Activated B cell treated with CpG ODN at 0.5 μM for 24 hours (primary cell): Measurements from ENCODE around the gene TNNC1. TPM values are rescaled to one million over a fixed set of nuclear protein-coding genes. Genes with fewer than 3 reads are reported as not detected.

Experiments
- ATAC-seq: fragments of 200-7000 bp; cut with Tn5 transposase; one replicate; pipeline ENCODE4 v1.10.0; 2021; ENCODE audit warnings: low read depth, mild to moderate bottlenecking, moderate library complexity
- CTCF ChIA-PET: fragments of 350-600 bp; sonication (Branson Sonifier 250); formaldehyde crosslinking; loops from one replicate; lab custom pipeline; 2021; ENCODE audit warnings: antibody characterized with exemption; lab: Charles Lee
- POLR2A ChIA-PET: fragments of 350-600 bp; sonication (Branson Sonifier 250); formaldehyde crosslinking; loops from one replicate; lab custom pipeline; 2021; ENCODE audit warnings: antibody characterized with exemption; lab: Charles Lee
- DNase-seq: peaks from one replicate; pipeline ENCODE4 v3.0.0; 2022
- H3K27ac Mint-ChIP-seq: one replicate; pipeline ENCODE4 v1.8.0; 2020; ENCODE audit warnings: mixed read lengths
- H3K27me3 Mint-ChIP-seq: one replicate; pipeline ENCODE4 v1.8.0; 2021; ENCODE audit warnings: mixed read lengths
- H3K36me3 Mint-ChIP-seq: one replicate; pipeline ENCODE4 v1.8.0; 2021; ENCODE audit warnings: low read depth, mixed read lengths
- H3K4me1 Mint-ChIP-seq: one replicate; pipeline ENCODE4 v1.8.0; 2021; ENCODE audit warnings: mixed read lengths
- H3K4me3 Mint-ChIP-seq: one replicate; pipeline ENCODE4 v1.8.0; 2020; ENCODE audit warnings: mild to moderate bottlenecking, mixed read lengths
- H3K9me3 Mint-ChIP-seq: one replicate; pipeline ENCODE4 v1.8.0; 2020; ENCODE audit warnings: mixed read lengths
- intact Hi-C: fragments of 100-400 bp; cut with micrococcal nuclease; formaldehyde crosslinking; loops from one replicate; pipeline ENCODE4 v1.15.1; 2024
- total RNA-seq: library from RNA; stranded (reverse); gene quantifications from 2 replicates; pipeline ENCODE4 v1.2.3, GENCODE V29; 2022
- TF ChIP-seq, protein P1 (sequence below): fragments of 200-600 bp; IDR thresholded peaks from one replicate; pipeline ENCODE4 v1.8.0; 2022; ENCODE audit warnings: antibody characterized with exemption, mild to moderate bottlenecking

TNNC1 gene
- 0.32 TPM in 1 of 2 replicates, not detected in the other for total RNA-seq

DNA sequence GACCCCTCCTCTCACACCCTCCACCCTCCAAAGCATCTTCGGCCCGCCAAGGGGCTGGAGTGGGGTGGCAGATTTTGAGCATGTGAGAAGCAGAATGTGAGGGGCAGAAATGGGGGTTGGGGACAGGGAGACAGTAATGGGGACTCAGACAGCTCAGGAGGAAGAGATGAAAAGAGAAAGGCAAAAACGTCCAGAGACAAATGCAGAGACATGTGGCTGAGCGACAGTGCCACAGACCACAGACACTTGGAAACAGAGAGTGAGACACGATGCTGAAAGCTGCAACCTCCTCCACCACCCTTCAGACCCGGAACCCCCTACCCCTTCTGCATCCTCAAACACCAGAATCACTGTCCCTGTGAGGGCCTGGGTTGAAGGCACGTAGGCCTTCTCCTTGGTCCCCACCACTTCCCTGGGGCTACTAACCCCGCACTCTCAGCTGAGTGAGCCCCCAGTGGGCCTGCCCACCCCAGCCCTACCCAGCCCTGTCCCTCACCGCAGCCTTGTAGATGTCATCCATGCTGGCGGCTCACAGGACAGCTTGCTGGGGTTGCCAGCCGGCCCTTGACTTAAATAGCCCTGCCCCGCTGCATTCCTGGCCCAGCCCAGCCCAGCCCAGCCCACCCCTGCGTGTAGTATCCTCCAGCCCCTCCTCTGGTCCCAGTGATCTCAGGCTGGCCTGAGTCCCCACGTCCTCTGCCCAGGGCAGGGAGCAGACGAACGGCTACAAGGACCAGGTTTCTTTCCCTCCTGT lies at the start of gene TNNC1:
TSS of gene TNNC1 (minus strand) at position 546 of the 754 bp plus-strand sequence. CDS start at position 520, 26 bp downstream.
- H3K27ac Mint-ChIP-seq, result peak within 1 kb of the TSS; percentile 89
- H3K4me1 Mint-ChIP-seq, result peaks cover 38% of the 10 kb centered on the region
- intact Hi-C loops, result no loop called here
- DNase-seq (no peak), ATAC-seq (no peak)
- peak within 1 kb of the TSS; percentile 91 for H3K4me3 Mint-ChIP-seq
- H3K9me3 Mint-ChIP-seq, result no peaks in the 10 kb centered on the region
- ChIA-PET CTCF (no interaction called here), POLR2A (interaction anchor here (0.5 to 0.9 kb wide), 2 partner anchors 48 to 305 kb away, joined by 3 to 8 read pairs; no protein-coding TSS in a partner anchor)
- TF ChIP-seq, protein P1, sequence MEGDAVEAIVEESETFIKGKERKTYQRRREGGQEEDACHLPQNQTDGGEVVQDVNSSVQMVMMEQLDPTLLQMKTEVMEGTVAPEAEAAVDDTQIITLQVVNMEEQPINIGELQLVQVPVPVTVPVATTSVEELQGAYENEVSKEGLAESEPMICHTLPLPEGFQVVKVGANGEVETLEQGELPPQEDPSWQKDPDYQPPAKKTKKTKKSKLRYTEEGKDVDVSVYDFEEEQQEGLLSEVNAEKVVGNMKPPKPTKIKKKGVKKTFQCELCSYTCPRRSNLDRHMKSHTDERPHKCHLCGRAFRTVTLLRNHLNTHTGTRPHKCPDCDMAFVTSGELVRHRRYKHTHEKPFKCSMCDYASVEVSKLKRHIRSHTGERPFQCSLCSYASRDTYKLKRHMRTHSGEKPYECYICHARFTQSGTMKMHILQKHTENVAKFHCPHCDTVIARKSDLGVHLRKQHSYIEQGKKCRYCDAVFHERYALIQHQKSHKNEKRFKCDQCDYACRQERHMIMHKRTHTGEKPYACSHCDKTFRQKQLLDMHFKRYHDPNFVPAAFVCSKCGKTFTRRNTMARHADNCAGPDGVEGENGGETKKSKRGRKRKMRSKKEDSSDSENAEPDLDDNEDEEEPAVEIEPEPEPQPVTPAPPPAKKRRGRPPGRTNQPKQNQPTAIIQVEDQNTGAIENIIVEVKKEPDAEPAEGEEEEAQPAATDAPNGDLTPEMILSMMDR, result no peak
- H3K36me3 Mint-ChIP-seq, result peaks cover 20% of the 10 kb centered on the region
- no peaks in the 10 kb centered on the region for H3K27me3 Mint-ChIP-seq

DNA sequence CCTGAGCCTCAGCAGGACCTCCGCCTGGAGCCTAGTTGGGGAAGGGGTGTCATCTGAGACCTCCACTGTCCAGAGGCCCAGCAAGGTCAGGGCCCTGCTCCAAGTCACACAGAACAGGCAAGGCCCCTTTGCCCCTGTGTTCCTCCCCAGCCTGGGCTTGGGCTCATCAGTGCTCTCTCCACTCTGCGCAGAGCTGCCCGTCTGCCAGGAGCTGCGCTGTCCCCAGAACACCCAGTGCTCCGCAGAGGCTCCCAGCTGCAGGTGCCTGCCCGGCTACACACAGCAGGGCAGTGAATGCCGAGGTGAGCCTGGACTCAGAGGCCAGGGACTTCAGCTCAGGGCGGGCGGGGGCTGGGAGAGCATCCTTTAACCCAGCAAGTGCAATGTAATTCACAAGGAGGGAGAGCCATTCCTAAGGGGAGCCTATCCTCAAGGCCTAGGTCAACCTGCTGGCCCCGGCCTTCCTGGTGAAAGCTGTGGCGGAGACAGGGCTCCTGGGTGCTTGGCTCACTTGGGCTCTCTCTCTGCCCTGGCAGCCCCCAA lies 49.0 kb upstream of the TNNC1 start:
- intact Hi-C loops, result no loop called here
- ATAC-seq (no peak), DNase-seq (no peak)
- H3K9me3 Mint-ChIP-seq, result no peaks in the 10 kb centered on the region
- H3K27me3 Mint-ChIP-seq, result no peaks in the 10 kb centered on the region
- TF ChIP-seq, protein P1, result no peak
- peaks cover 20% of the 10 kb centered on the region for H3K4me1 Mint-ChIP-seq
- no peaks in the 10 kb centered on the region for H3K36me3 Mint-ChIP-seq
- H3K27ac Mint-ChIP-seq, result no peak overlapping the region
- no peak overlapping the region for H3K4me3 Mint-ChIP-seq
- ChIA-PET POLR2A (no interaction called here), CTCF (no interaction called here)

DNA sequence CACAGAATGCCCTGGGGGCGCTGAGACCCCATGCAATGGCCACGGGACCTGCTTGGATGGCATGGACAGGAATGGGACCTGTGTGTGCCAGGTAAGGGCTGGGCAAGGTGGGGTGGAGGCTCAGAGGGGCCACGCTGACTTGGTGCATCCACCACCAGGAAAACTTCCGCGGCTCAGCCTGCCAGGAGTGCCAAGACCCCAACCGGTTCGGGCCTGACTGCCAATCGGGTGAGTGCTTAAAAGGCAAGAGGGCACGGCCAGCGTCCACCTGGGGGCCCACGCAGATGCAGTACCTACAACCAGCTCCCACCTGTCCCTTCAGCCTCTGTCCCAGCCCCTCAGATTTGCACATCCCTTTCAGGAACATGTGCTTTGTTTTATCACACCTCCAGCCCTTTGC lies 48.2 kb upstream of the TNNC1 start:
- POLR2A ChIA-PET, result no interaction called here
- no peaks in the 10 kb centered on the region for H3K9me3 Mint-ChIP-seq
- H3K27ac Mint-ChIP-seq, result no peak overlapping the region
- TF ChIP-seq, protein P1, result no peak
- ATAC-seq (no peak), DNase-seq (no peak)
- H3K27me3 Mint-ChIP-seq, result no peaks in the 10 kb centered on the region
- intact Hi-C loops, result no loop called here
- CTCF ChIA-PET, result no interaction called here
- H3K4me3 Mint-ChIP-seq, result no peak overlapping the region
- H3K4me1 Mint-ChIP-seq, result peaks cover 20% of the 10 kb centered on the region
- no peaks in the 10 kb centered on the region for H3K36me3 Mint-ChIP-seq

DNA sequence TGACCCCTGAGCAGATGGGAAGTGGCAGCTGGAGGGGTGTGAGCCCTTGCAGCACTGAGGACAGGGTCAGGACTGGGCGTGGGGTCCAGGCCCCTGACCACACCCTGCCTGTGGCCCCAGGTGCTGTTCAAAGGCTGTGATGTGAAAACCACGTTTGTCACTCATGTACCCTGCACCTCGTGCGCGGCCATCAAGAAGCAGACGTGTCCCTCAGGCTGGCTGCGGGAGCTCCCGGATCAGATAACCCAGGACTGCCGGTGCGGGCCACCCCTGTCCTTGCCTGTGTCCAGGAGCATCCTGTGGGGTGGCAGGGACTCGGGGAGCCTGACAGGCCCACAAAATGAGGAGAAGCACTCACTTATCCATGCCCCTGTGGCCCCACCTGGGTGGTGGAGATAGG lies 47.2 kb upstream of the TNNC1 start:
- TF ChIP-seq, protein P1, result no peak
- H3K36me3 Mint-ChIP-seq, result no peaks in the 10 kb centered on the region
- H3K9me3 Mint-ChIP-seq, result no peaks in the 10 kb centered on the region
- H3K4me3 Mint-ChIP-seq, result no peak overlapping the region
- H3K27ac Mint-ChIP-seq, result no peak overlapping the region
- CTCF ChIA-PET, result no interaction called here
- intact Hi-C loops, result no loop called here
- peaks cover 20% of the 10 kb centered on the region for H3K4me1 Mint-ChIP-seq
- ATAC-seq, result no peak
- no peaks in the 10 kb centered on the region for H3K27me3 Mint-ChIP-seq
- DNase-seq, result no peak
- POLR2A ChIA-PET, result no interaction called here
